OCI-LY1 (cell line): ENCODE measurements around the gene GRIP1.
A peak's percentile ranks its signal among the peaks of the same experiment; 100 is the strongest.

ENCODE experiments used
- H2AFZ ChIP-seq: fragments of 200-600 bp; sonication (generic), shearing (Covaris generic); 2 replicates; pipeline ENCODE4 v1.6.0; 2014; ENCODE audit warnings: antibody characterized with exemption, mild to moderate bottlenecking, low read length
- H3F3A ChIP-seq: fragments of 200-600 bp; sonication (generic), shearing (Covaris generic); 2 replicates; pipeline ENCODE4 v1.6.0; 2014; ENCODE audit warnings: mild to moderate bottlenecking, antibody characterized with exemption, low read length, moderate library complexity; ENCODE audit not compliant: insufficient read depth
- H3K27ac ChIP-seq: fragments of 200-600 bp; sonication (generic); 2 replicates; pipeline ENCODE4 v1.5.1; 2014; ENCODE audit warnings: low read length, mixed run types, mild to moderate bottlenecking, low read depth; ENCODE audit not compliant: poor library complexity, severe bottlenecking
- H3K27me3 ChIP-seq: fragments of 200-600 bp; sonication (generic); 2 replicates; pipeline ENCODE4 v1.6.0; 2014; ENCODE audit warnings: antibody characterized with exemption, mild to moderate bottlenecking, low read length, moderate library complexity; ENCODE audit not compliant: insufficient read depth
- H3K36me3 ChIP-seq: fragments of 200-600 bp; sonication (generic); 2 replicates; pipeline ENCODE4 v1.6.1; 2014; ENCODE audit warnings: mild to moderate bottlenecking, antibody characterized with exemption, low read length, moderate library complexity, mixed read lengths; ENCODE audit not compliant: insufficient read depth
- H3K4me1 ChIP-seq: fragments of 200-600 bp; sonication (generic); 2 replicates; pipeline ENCODE4 v1.5.1; 2014; ENCODE audit warnings: mild to moderate bottlenecking, low read length, moderate library complexity; ENCODE audit not compliant: insufficient read depth, severe bottlenecking
- H3K4me2 ChIP-seq: fragments of 200-600 bp; sonication (generic), shearing (Covaris generic); 2 replicates; pipeline ENCODE4 v1.6.1; 2014; ENCODE audit warnings: low read length
- H3K4me3 ChIP-seq: fragments of 200-600 bp; sonication (generic); 2 replicates; pipeline ENCODE4 v1.5.1; 2014; ENCODE audit warnings: low read length, low read depth, mild to moderate bottlenecking, mixed read lengths; ENCODE audit not compliant: poor library complexity, severe bottlenecking
- H3K79me2 ChIP-seq: fragments of 200-600 bp; shearing (Covaris generic); 2 replicates; pipeline ENCODE4 v1.6.1; 2016; ENCODE audit warnings: mixed run types, low read length, mixed read lengths; ENCODE audit not compliant: insufficient read depth
- H3K9ac ChIP-seq: fragments of 200-600 bp; sonication (generic), shearing (Covaris generic); 2 replicates; pipeline ENCODE4 v1.6.1; 2014; ENCODE audit warnings: mild to moderate bottlenecking, low read length, mixed read lengths
- H3K9me2 ChIP-seq: fragments of 200-600 bp; sonication (generic), shearing (Covaris generic); 2 replicates; pipeline ENCODE4 v1.6.1; 2014; ENCODE audit warnings: low read depth, mild to moderate bottlenecking, low read length, mixed read lengths
- H3K9me3 ChIP-seq: fragments of 200-600 bp; shearing (Covaris generic); 2 replicates; pipeline ENCODE4 v1.6.1; 2014; ENCODE audit warnings: low read length, mixed read lengths
- H4K20me1 ChIP-seq: fragments of 200-600 bp; sonication (generic), shearing (Covaris generic); 2 replicates; pipeline ENCODE4 v1.6.0; 2016; ENCODE audit warnings: mild to moderate bottlenecking, low read length; ENCODE audit not compliant: insufficient read depth
- EZH2 ChIP-seq: fragments of 200-600 bp; sonication (generic), shearing (Covaris generic); IDR thresholded peaks from 2 replicates; pipeline ENCODE4 v1.8.0; 2017; ENCODE audit warnings: borderline replicate concordance, mixed run types, mild to moderate bottlenecking, antibody characterized with exemption, low read length, moderate library complexity, mixed read lengths
- TF ChIP-seq, protein P1 (sequence below): fragments of 200-600 bp; sonication (generic), shearing (Covaris generic); IDR thresholded peaks from 2 replicates; pipeline ENCODE4 v1.5.1; 2017; ENCODE audit warnings: mild to moderate bottlenecking, antibody characterized with exemption, low read length, moderate library complexity, mixed read lengths

The GRIP1 gene

DNA sequence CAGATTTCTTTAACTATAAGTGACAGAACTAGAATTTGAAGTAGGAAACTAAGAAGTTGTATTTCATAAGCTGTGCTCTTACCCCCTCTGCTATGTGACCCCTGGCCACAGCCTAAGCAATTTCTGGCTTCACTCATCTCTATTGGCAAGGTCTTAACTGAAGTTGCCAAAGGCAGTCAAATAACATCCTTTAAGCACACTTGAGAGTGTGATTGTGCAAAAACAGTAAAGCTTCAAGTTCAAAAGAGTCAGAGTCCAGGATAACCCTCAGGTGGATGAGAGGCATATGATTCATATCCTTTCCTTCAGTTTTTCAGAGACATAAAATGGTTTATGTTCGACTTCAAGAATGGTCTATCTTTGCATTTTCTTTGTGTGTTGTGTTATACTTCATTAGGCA lies 45.2 kb downstream of the GRIP1 start:
- H3K27ac ChIP-seq, result no peak overlapping the region
- TF ChIP-seq, protein P1, sequence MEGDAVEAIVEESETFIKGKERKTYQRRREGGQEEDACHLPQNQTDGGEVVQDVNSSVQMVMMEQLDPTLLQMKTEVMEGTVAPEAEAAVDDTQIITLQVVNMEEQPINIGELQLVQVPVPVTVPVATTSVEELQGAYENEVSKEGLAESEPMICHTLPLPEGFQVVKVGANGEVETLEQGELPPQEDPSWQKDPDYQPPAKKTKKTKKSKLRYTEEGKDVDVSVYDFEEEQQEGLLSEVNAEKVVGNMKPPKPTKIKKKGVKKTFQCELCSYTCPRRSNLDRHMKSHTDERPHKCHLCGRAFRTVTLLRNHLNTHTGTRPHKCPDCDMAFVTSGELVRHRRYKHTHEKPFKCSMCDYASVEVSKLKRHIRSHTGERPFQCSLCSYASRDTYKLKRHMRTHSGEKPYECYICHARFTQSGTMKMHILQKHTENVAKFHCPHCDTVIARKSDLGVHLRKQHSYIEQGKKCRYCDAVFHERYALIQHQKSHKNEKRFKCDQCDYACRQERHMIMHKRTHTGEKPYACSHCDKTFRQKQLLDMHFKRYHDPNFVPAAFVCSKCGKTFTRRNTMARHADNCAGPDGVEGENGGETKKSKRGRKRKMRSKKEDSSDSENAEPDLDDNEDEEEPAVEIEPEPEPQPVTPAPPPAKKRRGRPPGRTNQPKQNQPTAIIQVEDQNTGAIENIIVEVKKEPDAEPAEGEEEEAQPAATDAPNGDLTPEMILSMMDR, result no peak
- no peak for TF ChIP-seq EZH2

DNA sequence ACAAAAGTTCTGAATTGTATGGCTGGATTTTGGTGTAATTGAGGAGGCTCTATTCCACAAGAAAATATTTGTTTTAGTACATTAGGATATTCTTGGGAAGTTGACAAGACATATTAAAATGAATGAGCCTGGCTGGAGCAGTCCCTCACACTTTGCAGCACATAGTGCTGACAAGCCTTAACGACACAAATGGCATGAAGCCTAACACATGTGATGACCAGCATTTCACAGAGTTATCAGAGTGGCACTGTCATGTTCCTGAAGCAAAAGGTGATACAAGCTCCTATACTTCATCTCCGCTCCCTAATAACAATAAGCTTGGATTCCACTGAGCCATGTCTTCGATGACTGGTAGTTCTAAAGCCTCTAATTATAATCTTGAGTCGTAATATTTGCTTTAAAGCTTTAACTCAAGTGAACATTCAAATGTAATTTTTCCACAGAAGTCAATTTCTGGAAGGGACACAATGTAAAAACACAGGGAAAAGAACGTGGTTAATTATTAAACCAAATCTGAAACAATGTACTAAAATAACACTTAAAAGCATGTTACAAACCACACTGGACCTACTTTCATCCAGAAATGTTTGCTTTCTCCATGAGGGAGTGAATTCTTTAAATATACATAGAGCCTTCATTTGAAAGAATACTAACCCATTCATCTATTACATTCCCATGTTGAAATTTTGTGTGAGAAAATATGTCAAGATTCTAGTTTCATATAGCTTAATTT lies 49.6 kb downstream of the GRIP1 start:
- Histone ChIP-seq H3K36me3 (no peaks in the 10 kb centered on the region), H3K27me3 (no peaks in the 10 kb centered on the region), H4K20me1 (no peaks in the 10 kb centered on the region), H3K79me2 (no peaks in the 10 kb centered on the region), H3K27ac (no peak overlapping the region), H3K9me3 (no peaks in the 10 kb centered on the region), H2AFZ (no peak overlapping the region), H3K4me3 (no peak overlapping the region), H3K4me1 (peaks cover 41% of the 10 kb centered on the region), H3F3A (no peaks in the 10 kb centered on the region; the same call in 1 of the 2 replicates), H3K4me2 (no peak overlapping the region), H3K9ac (no peak overlapping the region), H3K9me2 (no peaks in the 10 kb centered on the region)
- TF ChIP-seq EZH2, result no peak
- TF ChIP-seq, protein P1, result no peak

More for the DNA sequence above, 45.2 kb downstream of the GRIP1 start:
- Histone ChIP-seq H3K27me3 (no peaks in the 10 kb centered on the region), H3K36me3 (no peaks in the 10 kb centered on the region), H3F3A (no peaks in the 10 kb centered on the region), H3K4me3 (no peak overlapping the region), H3K4me2 (no peak overlapping the region), H3K9ac (no peak overlapping the region), H3K79me2 (no peaks in the 10 kb centered on the region), H3K9me2 (no peaks in the 10 kb centered on the region), H3K9me3 (no peaks in the 10 kb centered on the region), H2AFZ (no peak overlapping the region), H3K4me1 (peaks cover 7% of the 10 kb centered on the region), H4K20me1 (no peaks in the 10 kb centered on the region)

DNA sequence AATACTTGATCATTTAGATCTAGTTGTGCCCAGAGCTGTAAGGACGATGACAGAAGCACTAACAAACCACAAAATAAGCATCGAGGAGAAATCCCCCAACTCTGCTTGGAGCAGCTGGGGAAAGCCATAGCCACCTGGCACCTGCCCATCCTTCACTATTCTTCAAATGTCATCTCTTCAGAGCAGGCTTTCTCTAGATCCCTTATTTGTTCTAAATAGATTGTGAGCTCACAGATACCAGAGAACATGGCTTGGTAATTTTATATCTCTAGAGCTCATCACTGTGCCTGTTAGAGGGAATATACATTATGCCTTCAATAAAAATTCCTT lies 50.9 kb downstream of the GRIP1 start:
- no peak overlapping the region for H3K4me2 ChIP-seq
- TF ChIP-seq, protein P1, result no peak
- TF ChIP-seq EZH2, result no peak

More for the DNA sequence above, 50.9 kb downstream of the GRIP1 start:
- Histone ChIP-seq H2AFZ (no peak overlapping the region), H3K4me3 (no peak overlapping the region), H3K36me3 (no peaks in the 10 kb centered on the region), H3F3A (no peaks in the 10 kb centered on the region; the same call in 1 of the 2 replicates), H4K20me1 (no peaks in the 10 kb centered on the region), H3K9me2 (no peaks in the 10 kb centered on the region), H3K27me3 (no peaks in the 10 kb centered on the region), H3K79me2 (no peaks in the 10 kb centered on the region), H3K9ac (no peak overlapping the region), H3K4me1 (peaks cover 53% of the 10 kb centered on the region), H3K27ac (peak overlapping the region; percentile 49), H3K9me3 (no peaks in the 10 kb centered on the region)
